ENCODE data around the gene RSAD2.

DNA sequence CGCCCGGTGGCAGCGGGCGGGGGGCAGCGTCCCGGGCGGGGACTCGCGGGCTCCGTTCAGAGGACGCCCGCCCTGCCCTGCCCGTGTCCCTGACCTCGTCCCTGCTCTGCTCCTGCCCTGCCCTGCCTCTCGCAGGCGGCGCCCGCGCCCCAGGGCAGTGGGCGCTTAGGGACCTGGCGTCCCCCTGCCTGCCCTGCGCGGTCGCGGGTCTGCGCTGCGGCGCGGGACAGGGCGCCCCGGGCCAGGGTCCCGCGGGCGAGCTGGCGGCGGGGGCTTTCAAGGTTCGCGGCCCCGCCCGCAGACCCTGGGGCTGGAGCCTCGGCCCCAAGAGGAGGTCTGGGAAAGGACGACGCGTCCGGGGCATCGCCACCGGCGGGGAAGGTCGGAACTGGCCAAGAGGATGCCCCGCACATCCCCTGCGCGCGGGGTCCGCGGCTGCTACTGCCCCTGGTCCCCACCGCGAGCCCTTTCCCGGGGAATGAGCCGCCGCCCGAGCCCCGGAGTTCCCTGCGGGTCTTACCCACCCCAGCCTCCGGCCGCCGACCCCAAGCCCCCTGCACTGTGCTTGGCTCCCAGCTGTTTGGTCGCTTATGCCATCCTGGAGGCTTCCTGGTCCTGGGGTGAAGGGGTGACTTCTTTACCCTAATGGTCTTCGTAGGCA lies 40.3 kb downstream of the RSAD2 start:
- TF ChIP-seq POLR2A (IDR thresholded peaks at IDR 0.05) (no peak), EP300 (IDR thresholded peaks at IDR 0.05) (no peak), CTCF (IDR thresholded peaks at IDR 0.05) (no peak)
